ENCODE measurements around the gene CBX8. TPM values are rescaled to one million over a fixed set of nuclear protein-coding genes. Genes with fewer than 3 reads are reported as not detected.

CBX8 gene
- total RNA-seq, 1 experiment from 2014 or later, result 8.0 TPM

DNA sequence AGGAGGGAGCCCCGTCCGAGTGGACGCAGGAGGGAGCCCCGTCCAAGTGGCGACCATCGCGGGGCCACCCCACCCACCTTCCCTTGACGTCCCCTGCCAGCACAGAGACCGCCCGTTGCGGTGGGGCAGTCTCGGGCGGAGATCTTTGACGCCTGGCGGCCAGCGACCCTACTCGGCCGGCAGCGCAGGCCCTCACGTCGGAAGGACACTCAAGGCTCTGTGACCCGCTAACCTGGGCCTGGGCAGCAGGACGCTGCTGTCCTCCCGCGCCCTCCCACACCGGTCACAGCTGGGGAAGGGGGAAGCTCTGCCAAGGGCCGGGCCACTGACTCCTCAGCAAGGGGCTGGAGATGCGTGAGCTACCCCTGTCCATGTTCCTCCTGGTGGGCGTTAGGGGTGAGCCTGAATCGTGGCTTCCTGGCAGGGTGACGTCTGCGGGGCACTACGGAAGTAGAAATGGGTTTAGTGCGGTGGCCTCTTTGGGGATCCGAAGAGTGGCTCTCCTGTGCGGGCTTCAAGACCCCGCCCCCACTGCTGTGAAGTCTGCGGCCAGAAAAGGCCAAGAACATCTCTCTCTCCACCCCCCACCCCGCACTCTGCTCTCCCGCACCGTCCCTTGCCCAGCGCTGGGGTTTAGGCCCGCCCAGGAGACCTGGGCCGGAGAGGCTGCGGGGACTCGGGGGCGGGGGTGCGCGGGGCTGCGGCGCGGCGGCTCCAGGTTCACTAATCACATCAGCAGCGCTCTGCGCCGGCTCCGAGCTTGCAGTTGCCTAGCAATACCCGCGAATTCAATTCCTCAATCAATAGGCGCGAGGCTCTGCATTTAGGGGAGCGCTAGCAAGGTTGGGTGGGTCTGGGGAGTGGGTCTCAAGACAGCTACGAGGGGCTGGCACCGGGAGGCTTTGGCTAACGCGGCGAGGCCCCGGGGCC lies 5.8 kb downstream of the CBX8 start:
- Histone ChIP-seq H3K9me2 (replicated peaks; ENCODE audit: insufficient read depth, low read length) (no peaks in the 10 kb centered on the region), H3K27me3 (ENCODE audit: low read length) (no peaks in the 10 kb centered on the region), H3K4me3 (ENCODE audit: low read length) (no peak overlapping the region), H3K27ac (ENCODE audit: low read length) (no peak overlapping the region), H4K20me1 (ENCODE audit: insufficient read depth, low read depth, low read length) (peaks cover 11% of the 10 kb centered on the region), H3K79me2 (ENCODE audit: low read length) (peaks cover 12% of the 10 kb centered on the region), H3K4me1 (ENCODE audit: low read length) (peaks cover 16% of the 10 kb centered on the region), H3K4me2 (ENCODE audit: low read depth, low read length, poor library complexity, severe bottlenecking) (no peak overlapping the region), H2AFZ (ENCODE audit: low read length) (no peak overlapping the region), H3K36me3 (ENCODE audit: insufficient read depth, low read length) (peaks cover 12% of the 10 kb centered on the region; the same call in 1 of the 2 replicates), H3K9me3 (ENCODE audit: low read length) (no peaks in the 10 kb centered on the region), H3K9ac (ENCODE audit: low read length) (no peak overlapping the region)
- DNase-seq, result no peak

GRCh38 chr17:79789943-79790804 lies 6.7 kb downstream of the CBX8 start:
- H3K27me3 ChIP-seq (ENCODE audit: low read length), result no peaks in the 10 kb centered on the region
- H3K9me3 ChIP-seq (ENCODE audit: low read length), result no peaks in the 10 kb centered on the region
- H3K27ac ChIP-seq (ENCODE audit: low read length), result no peak overlapping the region
- peak; percentile 79 for DNase-seq
- H3K4me3 ChIP-seq (ENCODE audit: low read length), result no peak overlapping the region
- H3K9ac ChIP-seq (ENCODE audit: low read length), result no peak overlapping the region
- H4K20me1 ChIP-seq (ENCODE audit: insufficient read depth, low read depth, low read length), result peaks cover 9% of the 10 kb centered on the region
- peaks cover 10% of the 10 kb centered on the region; the same call in 1 of the 2 replicates for H3K36me3 ChIP-seq (ENCODE audit: insufficient read depth, low read length)
- peaks cover 8% of the 10 kb centered on the region for H3K4me1 ChIP-seq (ENCODE audit: low read length)
- peaks cover 5% of the 10 kb centered on the region; the same call in 1 of the 2 replicates for H3K79me2 ChIP-seq (ENCODE audit: low read length)
- no peaks in the 10 kb centered on the region for H3K9me2 ChIP-seq (replicated peaks; ENCODE audit: insufficient read depth, low read length)
- no peak overlapping the region for H2AFZ ChIP-seq (ENCODE audit: low read length)
- no peak overlapping the region for H3K4me2 ChIP-seq (ENCODE audit: low read depth, low read length, poor library complexity, severe bottlenecking)

- no peaks in the 10 kb centered on the region for H3K9me2 ChIP-seq (replicated peaks; ENCODE audit: insufficient read depth, low read length)
- 0 out of 2 replicates have a peak, but pooled peaks cover 3% of the 10 kb centered on the region for H4K20me1 ChIP-seq (ENCODE audit: insufficient read depth, low read depth, low read length)
- H3K27me3 ChIP-seq (ENCODE audit: low read length), result no peaks in the 10 kb centered on the region
- no peak overlapping the region for H3K4me3 ChIP-seq (ENCODE audit: low read length)
- H3K9me3 ChIP-seq (ENCODE audit: low read length), result no peaks in the 10 kb centered on the region
- H3K4me1 ChIP-seq (ENCODE audit: low read length), result no peaks in the 10 kb centered on the region
- H3K27ac ChIP-seq (ENCODE audit: low read length), result no peak overlapping the region
- H3K79me2 ChIP-seq (ENCODE audit: low read length), result no peaks in the 10 kb centered on the region
- H2AFZ ChIP-seq (ENCODE audit: low read length), result no peak overlapping the region
- H3K9ac ChIP-seq (ENCODE audit: low read length), result no peak overlapping the region
- DNase-seq, result no peak
- peaks cover 2% of the 10 kb centered on the region; the same call in 1 of the 2 replicates for H3K36me3 ChIP-seq (ENCODE audit: insufficient read depth, low read length)
- no peak overlapping the region for H3K4me2 ChIP-seq (ENCODE audit: low read depth, low read length, poor library complexity, severe bottlenecking)
Observed at GRCh38 chr17:79788989-79789942, 7.6 kb downstream of the CBX8 start.

DNA sequence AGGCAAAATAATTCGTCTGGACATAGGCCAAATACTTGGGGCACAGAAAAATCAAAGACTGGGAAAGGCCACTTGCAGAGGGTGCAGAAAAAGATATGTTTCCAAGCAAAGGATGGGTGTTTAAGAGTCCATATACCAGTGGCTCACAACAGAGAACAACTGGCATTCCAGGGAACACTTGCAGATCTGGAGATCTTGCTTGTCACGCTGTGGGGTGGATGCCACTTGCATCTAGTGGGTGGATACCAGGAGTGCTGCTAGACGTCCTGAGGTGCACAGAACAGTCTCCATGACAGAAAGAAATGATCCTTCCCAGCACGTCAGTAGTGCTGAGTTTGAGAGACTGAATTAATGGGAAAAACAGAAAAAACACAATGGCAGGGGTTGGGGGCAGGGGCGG lies 8.4 kb downstream of the CBX8 start:
- Histone ChIP-seq H2AFZ (ENCODE audit: low read length) (no peak overlapping the region), H3K9me3 (ENCODE audit: low read length) (no peaks in the 10 kb centered on the region), H4K20me1 (ENCODE audit: insufficient read depth, low read depth, low read length) (0 out of 2 replicates have a peak, but pooled peaks cover 3% of the 10 kb centered on the region), H3K4me2 (ENCODE audit: low read depth, low read length, poor library complexity, severe bottlenecking) (no peak overlapping the region), H3K4me3 (ENCODE audit: low read length) (no peak overlapping the region), H3K27ac (ENCODE audit: low read length) (no peak overlapping the region), H3K36me3 (ENCODE audit: insufficient read depth, low read length) (no peaks in the 10 kb centered on the region), H3K79me2 (ENCODE audit: low read length) (no peaks in the 10 kb centered on the region), H3K9me2 (replicated peaks; ENCODE audit: insufficient read depth, low read length) (no peaks in the 10 kb centered on the region), H3K9ac (ENCODE audit: low read length) (no peak overlapping the region), H3K27me3 (ENCODE audit: low read length) (no peaks in the 10 kb centered on the region), H3K4me1 (ENCODE audit: low read length) (no peaks in the 10 kb centered on the region)
- no peak for DNase-seq

DNA sequence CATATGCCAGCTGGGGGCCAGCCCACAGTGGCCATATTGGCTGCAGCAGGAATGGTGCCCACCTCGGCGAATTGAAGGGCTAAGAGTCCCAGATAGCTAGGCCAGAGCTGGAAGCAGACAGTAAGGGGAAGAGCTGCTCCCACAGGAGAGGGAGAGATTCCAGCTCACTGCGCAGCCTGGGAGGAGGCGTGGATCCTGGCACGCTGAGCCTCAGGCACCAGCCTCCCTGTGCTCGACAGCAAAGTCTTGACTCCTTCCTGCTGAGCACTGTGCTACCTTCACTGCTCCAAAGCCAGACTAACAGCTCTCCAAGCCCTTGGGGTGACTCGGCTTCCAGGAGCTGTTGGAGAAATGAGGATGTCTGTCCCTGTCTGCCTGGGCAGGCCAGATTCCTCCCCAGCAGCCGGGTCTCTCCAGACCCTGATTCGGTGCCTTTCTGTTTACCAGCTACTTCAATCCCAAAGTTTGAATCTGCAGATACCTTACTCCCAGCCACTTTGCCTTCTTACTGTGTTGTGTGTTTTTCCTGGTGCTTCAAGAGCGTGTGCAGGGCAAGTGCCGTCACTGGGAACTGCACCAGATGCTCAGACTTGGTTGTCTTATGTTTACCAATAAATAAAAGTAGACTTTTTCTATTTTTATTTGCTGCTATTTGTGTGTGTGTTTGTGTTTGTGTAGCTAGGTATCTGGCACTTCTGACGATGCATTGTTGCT lies 9.8 kb downstream of the CBX8 start:
- no peak overlapping the region for H3K9ac ChIP-seq (ENCODE audit: low read length)
- DNase-seq, result no peak
- H3K79me2 ChIP-seq (ENCODE audit: low read length), result no peaks in the 10 kb centered on the region
- 0 out of 2 replicates have a peak, but pooled peaks cover 3% of the 10 kb centered on the region for H4K20me1 ChIP-seq (ENCODE audit: insufficient read depth, low read depth, low read length)
- no peaks in the 10 kb centered on the region for H3K27me3 ChIP-seq (ENCODE audit: low read length)
- H2AFZ ChIP-seq (ENCODE audit: low read length), result no peak overlapping the region
- H3K4me3 ChIP-seq (ENCODE audit: low read length), result no peak overlapping the region
- H3K9me3 ChIP-seq (ENCODE audit: low read length), result no peaks in the 10 kb centered on the region
- H3K27ac ChIP-seq (ENCODE audit: low read length), result no peak overlapping the region
- no peak overlapping the region for H3K4me2 ChIP-seq (ENCODE audit: low read depth, low read length, poor library complexity, severe bottlenecking)
- H3K36me3 ChIP-seq (ENCODE audit: insufficient read depth, low read length), result no peaks in the 10 kb centered on the region
- no peaks in the 10 kb centered on the region for H3K9me2 ChIP-seq (replicated peaks; ENCODE audit: insufficient read depth, low read length)
- H3K4me1 ChIP-seq (ENCODE audit: low read length), result no peaks in the 10 kb centered on the region

GRCh38 chr17:79785900-79786810 lies 10.7 kb downstream of the CBX8 start:
- Histone ChIP-seq H4K20me1 (ENCODE audit: insufficient read depth, low read depth, low read length) (0 out of 2 replicates have a peak, but pooled peaks cover 3% of the 10 kb centered on the region), H3K9ac (ENCODE audit: low read length) (no peak overlapping the region), H3K27me3 (ENCODE audit: low read length) (no peaks in the 10 kb centered on the region), H3K9me3 (ENCODE audit: low read length) (no peaks in the 10 kb centered on the region), H2AFZ (ENCODE audit: low read length) (no peak overlapping the region), H3K4me3 (ENCODE audit: low read length) (no peak overlapping the region), H3K36me3 (ENCODE audit: insufficient read depth, low read length) (no peaks in the 10 kb centered on the region), H3K27ac (ENCODE audit: low read length) (no peak overlapping the region), H3K4me1 (ENCODE audit: low read length) (no peaks in the 10 kb centered on the region), H3K4me2 (ENCODE audit: low read depth, low read length, poor library complexity, severe bottlenecking) (no peak overlapping the region), H3K9me2 (replicated peaks; ENCODE audit: insufficient read depth, low read length) (no peaks in the 10 kb centered on the region), H3K79me2 (ENCODE audit: low read length) (no peaks in the 10 kb centered on the region)
- DNase-seq, result no peak

Data from Karpas-422 (cell line).